Fibroblast of the conjunctiva (primary cell): ENCODE results near the gene TMEM273.

ENCODE experiments used
- DNase-seq: peaks from one replicate; pipeline ENCODE4 v3.0.0-alpha.2; 2010; ENCODE audit warnings: low read depth

The TMEM273 gene

DNA sequence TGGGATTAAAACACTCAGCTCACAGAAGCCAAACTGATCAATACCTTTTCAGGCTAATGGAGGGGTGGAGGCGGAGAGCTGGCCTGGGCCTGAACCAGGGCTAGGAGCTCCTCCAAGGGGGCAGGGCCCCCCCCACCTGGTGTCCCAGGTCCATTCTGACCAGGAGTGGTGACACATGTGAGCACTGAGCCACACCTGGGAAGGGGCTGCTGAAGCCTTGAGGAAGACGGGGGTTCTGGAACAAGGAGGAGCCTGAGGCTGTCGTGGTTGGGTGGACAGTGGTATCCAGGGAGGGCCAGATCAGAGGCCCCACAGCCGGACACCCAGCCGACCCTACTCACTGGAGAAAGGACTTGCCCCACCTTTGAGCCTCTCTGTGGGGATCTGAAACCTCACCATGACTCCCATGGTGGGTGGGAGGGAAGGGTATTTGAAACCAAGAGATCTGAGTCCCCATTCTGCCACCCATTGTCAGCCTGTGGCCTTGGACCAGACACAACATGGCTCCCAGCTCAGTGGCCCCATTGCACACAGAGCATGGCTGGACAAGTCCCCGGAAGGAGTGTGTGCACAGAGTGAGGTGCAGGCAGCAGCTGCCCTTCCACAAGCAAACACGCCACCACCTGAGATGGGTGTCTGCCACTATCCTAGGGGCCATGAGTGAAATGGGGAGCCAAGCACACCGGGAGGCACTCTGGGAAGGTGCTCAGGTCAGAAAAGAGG lies 12.4 kb downstream of the TMEM273 start:
- DNase-seq: no peak

DNA sequence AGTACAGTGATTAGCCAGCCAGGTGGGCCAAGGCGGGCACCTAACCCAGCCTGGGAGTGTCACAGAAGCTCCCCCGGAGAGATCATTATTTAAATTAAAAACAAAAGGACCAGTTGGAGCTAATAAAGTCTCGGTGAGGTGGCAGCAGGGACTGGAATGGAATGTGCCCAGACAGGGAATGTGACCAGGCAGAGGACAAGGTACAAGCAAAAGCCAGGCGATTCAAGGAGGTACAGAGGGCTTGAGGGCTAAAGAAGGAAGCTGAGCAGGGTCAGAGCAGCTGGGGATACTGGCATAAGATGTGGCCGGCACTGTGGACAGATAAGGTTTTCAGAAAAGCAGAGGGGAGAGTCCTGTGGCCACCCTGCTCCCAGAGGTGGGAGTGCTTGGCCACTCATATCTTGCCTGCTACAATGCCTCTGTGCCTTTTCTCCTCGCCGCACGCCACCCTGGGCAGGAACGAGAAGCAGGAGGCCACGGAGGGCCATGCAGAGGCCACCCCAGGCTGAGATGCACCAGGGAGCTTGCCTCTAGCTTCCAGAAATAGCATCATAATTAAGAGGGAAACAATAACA lies 13.2 kb downstream of the TMEM273 start:
- no peak for DNase-seq

DNA sequence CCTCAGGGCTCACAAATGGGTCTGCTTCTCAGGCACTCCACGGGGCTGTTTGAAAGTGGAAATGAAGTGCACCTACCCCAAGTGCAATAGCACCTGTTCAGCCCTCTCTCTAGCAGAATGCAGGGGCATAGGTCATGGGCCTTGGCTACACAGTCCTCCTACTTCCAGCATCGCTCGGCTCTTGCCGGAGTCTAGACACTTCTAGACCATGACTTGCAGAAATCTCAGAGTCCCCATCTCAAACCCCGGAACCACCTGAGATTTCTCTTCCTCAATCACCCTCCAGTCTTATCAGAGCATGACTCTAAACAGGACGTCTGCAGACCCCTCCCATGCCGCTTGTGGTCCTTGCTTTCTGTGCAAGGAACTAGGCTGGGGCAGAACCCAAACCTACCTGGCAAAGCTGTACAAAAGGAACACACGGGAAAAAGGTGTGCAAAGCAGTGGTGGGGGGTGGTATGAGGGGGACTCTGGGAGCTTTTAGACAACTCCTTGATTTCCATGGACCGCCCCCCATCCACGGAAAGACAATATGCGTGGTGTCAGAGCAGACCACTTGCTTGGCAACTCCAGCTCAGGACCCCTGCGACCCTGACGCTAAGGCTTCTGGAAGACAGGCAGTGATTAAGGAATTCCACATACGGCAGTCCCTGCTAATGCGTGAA lies 13.8 kb downstream of the TMEM273 start:
- no peak for DNase-seq

DNA sequence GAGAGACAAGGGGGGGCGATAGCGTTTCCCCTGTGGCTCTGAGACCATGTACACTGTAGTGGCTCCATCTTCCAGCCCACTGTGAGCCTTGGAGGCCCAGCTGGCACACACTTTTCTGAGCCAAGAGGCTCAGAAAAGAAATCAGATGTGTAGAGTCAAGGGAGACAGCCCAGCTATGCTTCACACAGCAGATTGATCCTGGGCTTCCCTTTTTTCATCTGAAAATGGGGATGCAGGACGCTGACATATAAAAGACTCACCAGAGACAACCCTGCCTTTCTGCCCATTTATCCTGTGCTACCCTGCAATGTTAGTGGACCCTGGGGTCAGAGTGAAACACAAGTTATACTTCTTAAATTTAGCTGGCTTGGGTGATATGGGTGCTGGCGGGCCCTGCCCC lies 14.3 kb downstream of the TMEM273 start:
- DNase-seq: no peak

DNA sequence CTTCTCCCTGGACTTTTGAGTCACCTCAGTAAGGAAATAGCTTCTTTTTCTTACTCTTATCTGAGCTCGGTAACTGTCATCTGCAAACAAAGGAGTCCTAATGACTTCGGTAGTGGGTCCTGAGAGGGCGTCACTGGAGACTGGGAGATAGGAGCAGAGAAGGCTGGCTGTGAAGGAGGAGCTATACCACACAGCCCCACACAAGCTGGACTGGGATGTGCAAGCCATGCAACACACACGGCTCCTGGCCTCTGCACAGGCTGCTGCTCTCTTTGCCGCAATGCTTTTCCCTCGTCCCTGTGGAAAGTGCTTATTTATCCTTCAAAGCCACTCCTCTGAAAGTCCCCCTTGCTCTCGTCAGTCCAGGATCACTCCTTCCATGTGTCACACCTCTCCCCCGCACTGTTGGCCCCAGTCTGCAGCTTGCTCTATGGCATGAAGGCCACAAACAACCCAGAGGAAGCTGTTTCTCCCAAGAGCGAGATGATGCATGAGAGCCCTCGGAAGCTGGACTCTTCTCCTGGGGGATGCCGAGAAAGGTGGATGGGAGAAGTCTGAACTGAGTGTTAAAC lies 14.9 kb downstream of the TMEM273 start:
- no peak for DNase-seq

DNA sequence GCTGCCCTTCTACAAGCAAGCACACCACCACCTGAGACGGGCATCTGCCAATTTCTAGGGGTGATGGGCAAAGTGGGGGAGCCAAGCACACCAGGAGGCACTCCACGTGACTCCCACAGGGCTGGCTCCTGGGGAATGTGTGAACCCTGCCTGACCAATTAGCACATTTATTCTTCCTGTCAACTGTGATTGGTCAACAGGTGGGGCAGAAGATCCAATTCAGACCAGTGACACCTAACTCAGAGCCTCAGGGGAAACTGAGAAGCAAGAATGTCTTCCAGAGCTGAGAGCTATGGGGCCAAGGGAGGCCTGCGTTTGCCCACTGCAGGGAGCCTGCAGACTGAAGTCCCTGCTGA lies 15.4 kb downstream of the TMEM273 start:
- DNase-seq: no peak

DNA sequence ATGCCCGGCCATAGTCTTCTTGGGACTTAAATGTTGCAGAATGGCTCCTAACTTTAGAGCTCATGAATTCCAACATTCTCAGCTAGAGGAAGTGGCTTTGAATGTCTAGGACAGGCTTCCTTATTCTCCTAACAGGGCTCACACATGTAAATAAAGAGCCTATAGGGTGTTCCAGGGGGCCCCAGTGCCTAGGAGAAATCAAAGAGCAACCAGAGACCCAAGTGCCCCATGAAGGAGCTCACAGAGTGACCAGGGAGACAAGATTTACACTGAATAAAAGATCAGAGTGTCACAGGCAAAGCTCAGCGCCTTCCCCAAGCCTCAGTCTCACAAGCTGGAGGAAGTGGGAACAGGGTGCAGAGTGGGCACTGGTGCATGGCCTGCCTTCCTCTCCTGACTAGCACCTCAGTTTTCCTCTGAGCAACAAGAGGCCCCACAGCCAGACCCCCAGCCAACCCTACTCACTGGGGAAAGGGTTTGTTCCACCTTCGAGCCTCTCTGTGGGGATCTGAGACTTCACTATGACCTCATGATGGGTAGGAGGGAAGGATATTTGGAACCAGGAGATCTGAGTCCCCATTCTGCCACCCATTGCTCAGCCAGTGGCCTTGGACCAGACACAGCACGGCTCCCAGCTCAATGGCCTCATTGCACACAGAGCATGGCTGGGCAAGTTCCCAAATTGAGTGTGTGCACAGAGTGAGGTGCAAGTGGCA lies 16.0 kb downstream of the TMEM273 start:
- no peak for DNase-seq

DNA sequence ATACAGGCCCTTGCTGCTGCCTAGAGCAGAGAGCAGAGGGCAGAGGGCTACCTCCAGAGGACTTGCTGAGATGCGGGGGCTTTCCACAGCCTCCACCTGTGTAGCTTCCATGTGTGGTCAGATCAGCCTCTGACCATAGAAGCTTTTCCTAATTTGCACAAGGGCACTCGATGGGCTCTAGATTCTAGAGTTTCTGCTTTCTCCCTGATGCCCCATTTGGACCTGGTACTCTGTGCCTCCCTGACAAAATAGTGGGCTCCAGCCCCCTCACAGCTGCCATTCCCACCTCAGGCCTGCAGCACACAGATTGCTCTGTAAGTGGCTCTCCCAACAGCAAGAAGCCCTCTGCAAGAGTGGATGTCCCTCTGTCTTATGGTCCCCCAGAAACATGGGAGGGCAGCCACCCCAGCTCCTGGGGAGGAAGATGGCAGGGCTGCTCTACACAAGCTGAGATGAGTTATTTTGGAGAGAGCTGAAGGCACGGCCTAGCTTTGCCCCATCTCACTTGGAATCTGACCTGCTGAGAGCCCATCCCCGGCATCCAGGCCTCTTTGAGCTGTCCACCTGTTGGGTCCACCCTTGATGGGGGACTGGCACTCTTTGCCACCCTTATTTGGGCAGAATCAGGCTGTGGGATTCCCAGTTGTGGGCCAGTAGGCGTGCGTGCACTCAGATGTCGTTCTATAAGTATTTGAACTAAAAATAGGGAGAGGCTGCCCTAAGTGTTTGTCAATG lies 16.7 kb downstream of the TMEM273 start:
- DNase-seq: no peak

DNA sequence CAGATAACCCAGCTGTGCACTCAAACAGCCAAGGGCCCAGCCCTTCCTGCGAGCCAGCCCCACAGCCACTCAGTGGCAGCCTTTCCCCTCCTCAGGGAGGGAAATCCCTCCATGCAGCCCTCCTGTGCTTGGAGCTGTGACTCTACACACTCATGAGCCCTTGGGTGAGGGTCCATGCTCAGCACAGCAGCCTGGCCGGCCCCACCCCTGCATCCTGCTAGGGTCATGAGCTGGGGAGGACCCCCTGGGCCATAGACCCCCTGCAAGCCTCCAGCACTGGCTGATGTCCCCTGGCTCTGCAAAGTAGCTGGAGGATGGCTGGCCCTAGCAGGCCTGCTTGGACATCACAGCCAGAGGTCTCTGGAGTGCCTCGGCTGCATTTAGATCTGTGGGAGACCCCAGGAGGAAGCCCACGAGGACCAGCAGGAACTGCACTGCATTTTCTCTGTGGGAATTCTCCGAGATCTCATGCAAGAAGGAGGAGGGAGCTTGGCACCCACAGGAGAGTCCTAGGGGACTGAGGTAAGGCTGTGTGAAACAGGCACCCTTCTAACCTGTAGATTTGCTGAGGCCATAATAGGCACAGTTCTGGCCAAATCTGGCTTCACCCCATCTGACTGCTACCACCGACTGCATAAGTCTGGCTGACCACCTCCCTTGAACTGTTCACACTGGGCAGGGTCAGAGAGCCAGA lies 17.4 kb downstream of the TMEM273 start:
- DNase-seq: no peak

DNA sequence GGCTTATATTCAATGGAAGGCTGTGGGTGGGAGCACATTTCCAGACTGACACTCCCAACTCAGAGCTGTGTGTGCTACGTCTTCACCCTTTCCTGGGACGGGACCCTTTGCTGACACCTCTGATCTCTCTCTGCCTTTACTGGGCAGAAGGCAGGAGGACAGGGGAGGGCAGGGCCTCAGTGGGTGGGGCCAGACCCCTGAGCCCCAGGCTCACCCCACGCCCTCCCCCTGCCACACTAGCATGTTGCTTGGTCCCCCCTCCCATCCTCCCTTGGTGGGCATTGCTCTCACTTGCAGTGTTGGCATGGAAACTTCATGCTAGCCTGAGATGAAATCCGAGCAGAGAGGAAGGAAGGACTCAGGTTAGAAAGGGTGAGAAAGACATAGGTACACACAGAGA lies 18.4 kb downstream of the TMEM273 start:
- DNase-seq: no peak

DNA sequence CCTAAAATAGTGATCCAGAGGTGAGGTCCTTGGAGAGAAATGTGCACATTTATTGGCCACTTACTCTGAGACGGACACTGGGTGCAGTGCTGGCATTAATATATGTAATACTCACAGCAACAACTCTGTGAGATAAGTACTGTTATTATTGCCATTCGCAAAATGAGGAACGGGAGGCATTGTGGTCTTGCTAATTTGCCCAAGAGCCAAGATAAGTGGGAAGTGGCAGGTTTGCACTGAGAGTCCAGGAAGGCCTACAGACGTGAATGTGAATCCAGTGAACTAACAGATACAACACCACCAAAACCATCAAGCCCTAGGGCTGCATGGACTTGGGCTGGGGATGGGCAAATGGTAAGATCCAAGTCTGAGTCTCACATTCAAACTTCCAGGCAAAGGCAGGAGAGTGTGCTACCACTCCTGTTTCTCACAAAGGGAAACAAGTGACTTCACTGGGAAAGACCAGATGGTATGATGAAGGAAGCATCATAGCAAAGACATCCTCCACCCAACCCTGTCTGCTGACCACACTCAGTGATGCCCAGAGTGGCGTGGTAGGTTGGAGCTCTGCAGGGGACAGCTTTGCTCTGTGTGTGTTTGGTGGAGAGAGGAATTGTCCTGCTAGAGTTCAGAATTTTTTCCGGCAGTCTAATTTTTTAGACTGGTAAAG lies 19.2 kb downstream of the TMEM273 start:
- DNase-seq: no peak

DNA sequence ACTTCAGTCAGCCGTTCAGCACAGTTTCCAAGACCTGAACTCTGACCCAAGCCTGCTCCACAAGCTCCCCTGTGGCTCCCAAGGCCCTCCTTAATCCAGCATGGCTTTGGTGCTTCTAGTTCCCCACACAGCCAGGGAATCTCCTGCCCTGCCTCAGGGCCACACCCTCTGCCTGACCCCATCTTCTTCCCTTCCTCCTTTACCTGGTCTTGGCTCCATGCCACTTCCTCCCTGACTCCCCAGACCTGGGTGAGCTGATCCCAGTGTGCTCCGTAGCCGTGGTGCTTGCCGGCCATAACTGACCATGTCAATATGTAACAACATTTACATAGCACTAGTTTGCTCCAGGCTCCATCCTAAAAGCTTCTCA lies 20.0 kb downstream of the TMEM273 start:
- DNase-seq: no peak

DNA sequence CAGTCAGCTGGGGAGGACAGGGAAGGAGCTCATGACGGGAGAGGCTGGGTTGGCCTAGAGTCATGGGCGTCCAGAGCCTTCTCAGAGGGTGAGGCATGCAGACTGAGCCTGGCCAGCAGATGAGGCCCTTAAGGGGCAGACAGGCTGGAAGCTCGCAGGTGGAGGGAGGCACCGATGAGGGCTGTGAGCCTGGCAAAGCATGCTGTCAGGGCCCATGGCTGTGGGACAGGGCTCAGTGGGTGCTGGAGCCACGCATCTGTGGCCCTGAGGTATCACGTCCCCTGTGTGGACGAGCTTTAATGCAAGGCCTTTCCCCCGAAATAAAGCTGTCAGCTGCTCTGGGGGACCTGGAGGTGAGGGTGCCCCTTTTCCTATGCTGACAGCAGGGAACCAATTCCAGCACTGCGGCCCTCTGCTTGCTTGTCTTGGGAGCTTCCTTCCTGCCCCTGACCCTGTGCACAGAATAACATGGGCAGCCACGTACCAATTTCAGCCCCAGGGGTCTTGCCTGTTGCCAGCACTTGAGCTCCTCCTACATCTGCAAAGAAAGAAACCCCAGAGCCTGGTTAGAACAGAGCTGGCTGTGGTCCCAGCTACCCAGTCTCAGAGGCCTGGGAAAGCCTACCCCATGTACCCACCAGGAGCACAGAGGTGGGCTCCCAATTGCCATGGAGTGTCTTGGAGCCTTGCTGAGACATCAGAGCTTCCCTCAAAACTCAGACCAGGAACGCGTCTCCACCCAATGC lies 20.6 kb downstream of the TMEM273 start:
- DNase-seq: no peak

DNA sequence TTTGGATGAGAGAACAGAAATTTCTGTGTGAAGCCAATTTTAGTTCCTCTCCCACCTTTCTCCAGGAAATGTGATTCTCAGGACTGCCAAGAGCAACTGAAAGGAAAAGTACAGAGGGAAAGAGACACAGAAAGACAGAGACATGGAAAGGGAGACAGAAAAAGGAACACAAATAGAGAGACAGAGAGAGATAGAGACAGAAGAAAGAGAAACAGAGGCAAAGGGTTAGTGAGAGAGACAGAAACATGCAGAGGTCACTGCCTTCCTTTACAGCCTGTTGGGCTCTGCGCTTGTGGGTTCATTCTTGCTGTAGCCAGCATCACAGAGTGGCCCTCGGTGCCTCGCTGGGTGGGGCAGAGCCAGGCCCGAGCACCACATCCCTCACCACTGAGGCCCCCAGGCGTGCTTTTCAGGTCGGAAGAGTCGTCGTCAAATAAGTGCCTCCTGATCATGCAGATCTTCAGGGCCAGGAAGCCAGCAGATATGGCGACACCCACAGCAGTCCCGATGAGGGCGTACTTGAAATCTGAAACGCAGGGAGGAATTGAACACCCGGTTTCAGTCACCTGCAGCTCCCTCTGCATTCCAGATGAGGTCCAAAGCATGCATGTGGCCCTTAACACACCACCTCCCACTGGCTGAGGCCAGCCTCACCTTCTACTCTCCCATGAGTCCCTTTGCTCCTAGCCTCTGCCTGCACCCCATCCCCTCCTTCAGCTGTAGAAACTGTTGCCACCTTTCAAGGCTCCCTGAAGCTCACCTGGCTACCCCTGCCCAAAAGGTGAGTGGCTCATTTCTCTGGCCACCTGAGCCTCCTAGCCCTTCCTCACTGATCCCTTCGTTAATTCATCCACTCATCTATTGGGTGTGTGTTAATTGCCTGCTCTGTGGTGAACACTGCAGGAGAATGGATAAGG lies 21.4 kb downstream of the TMEM273 start:
- no peak for DNase-seq

DNA sequence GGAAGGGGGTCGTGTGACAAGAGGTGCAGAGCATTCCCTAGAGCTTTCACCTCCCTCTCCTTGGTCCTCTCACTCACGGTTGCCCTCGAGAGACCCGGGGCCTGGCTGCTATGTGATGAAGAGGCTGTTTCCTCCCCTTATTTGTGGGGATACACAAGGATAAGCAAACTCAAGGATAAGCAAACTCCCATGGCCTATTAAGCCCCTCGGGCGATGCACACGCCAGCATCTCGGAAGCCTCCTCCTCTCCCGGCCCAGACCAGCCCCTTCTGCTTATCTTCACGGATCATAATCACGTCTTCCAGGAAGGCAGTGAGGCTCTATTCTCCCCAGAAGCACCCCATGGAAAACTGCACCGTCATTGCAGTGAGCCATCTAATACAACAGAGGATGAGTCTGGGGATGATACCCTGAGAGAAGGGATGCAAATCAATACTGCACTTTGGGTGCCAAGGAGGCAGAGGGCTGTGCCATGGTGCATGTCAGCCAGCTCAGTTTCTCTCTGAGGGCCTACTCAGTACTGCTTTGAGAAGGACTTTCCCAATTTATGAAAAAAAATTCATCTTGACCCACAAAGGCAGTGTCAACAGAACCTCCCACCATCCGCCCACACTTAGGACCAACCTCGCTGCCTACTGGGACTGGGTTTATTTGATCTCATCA lies 22.2 kb downstream of the TMEM273 start:
- no peak for DNase-seq

DNA sequence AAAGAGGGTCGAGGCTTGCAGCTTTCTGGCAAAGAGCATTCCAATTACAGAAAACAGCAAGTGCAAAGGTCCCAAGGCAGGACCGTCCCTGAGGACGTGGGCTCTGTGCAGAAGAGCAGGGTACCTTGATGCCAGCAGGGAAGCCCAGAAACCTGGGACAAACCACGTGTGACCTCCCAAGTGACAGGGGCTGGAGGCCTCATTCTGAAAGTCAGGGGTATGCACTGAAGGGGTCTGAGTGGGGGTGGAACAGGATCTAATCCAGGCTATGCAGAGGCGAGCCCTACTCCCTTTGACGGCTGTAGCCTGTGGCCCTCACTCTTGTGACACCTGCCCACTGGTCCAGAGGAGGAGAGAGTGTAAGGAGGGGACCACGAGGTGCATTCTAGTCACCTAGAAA lies 22.9 kb downstream of the TMEM273 start:
- no peak for DNase-seq

DNA sequence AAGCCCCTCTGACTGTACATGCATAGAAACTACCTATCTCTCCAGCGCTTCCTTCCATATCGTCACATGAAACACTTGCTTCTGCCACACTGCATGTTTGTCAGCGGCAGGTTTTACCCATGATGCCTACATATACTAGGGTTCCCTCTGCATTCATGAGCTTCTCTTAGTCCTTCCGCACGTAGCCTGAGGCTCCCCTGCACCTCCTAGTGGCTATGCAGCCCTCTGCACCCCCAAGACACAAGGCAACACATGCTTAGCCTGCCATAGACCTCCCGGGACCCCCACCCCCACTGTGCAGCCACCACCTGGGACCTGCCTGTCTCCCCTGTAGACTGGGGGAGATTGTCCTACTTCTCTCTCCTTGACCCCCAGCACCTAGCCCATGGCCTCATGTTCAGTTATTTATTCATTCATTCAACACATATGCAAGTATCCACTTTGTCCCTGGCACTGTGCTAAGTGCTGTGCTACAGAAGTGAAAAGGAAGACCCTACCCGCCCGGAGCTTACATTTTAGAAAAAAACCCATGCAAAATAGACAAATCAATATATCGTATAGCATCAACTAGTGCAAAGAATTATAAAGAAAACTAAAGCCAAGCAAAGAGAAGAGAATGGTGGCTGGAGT lies 23.5 kb downstream of the TMEM273 start:
- no peak for DNase-seq

DNA sequence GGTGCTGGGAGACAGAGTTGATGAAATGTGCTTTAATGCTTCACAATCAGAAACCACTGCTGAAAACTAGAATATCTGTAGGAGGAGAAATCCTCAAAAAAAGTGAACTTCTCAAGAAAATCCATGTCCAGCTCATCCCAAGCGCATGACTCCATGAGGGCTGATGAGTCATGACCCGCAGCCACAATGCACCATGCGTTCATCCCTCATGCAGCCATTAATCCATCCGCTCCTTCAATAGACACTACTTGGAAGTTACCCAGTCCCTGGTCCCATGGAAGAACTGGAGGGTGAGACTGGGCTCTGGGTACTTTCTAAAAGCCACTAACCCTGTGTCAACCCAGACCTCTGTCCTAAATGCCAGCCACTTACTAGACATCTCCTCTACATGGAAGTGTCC lies 24.4 kb downstream of the TMEM273 start:
- no peak for DNase-seq
